CD8-positive, alpha-beta memory T cell (primary cell): Measurements from ENCODE around the gene DHRS4. TPM values are rescaled to one million over a fixed set of nuclear protein-coding genes. Genes with fewer than 3 reads are reported as not detected.
"Not testable (repeated sequence)": the region's sequence is repeated elsewhere in the genome, so short reads cannot be mapped to it uniquely, and the experiment has no call there.

Experiments used
- CTCF ChIA-PET: fragments of 350-600 bp; sonication (Branson Sonifier 250); formaldehyde crosslinking; loops from one replicate; lab custom pipeline; 2021; ENCODE audit warnings: antibody characterized with exemption; lab: Charles Lee
- POLR2A ChIA-PET: fragments of 350-600 bp; sonication (Branson Sonifier 250); formaldehyde crosslinking; loops from one replicate; lab custom pipeline; 2021; ENCODE audit warnings: antibody characterized with exemption; lab: Charles Lee
- DNase-seq, 5 donors: peaks; one replicate each; pipeline versions ENCODE4 v3.0.0 to v3.0.0-alpha.2; 2020 to 2022; ENCODE audit warnings: mixed read lengths in 1 of 5
- H3K27ac ChIP-seq: one replicate; pipeline ENCODE4 v1.7.0; 2013; ENCODE audit warnings: low read depth, mild to moderate bottlenecking, low read length, moderate library complexity
- H3K27me3 ChIP-seq: 2 replicates; pipeline ENCODE4 v1.7.0; 2013; ENCODE audit warnings: low read length, mild to moderate bottlenecking; ENCODE audit not compliant: insufficient read depth, poor library complexity, severe bottlenecking
- H3K36me3 ChIP-seq: 2 replicates; pipeline ENCODE4 v1.7.0; 2013; ENCODE audit warnings: mild to moderate bottlenecking, low read length, moderate library complexity; ENCODE audit not compliant: insufficient read depth
- H3K4me1 ChIP-seq: 2 replicates; pipeline ENCODE4 v1.7.0; 2013; ENCODE audit warnings: mild to moderate bottlenecking, low read length, moderate library complexity; ENCODE audit not compliant: insufficient read depth
- H3K4me3 ChIP-seq: 2 replicates; pipeline ENCODE4 v1.7.0; 2013; ENCODE audit warnings: mild to moderate bottlenecking, low read length
- H3K9me3 ChIP-seq: 2 replicates; pipeline ENCODE4 v1.7.0; 2013; ENCODE audit warnings: mild to moderate bottlenecking, low read length
- H3K27ac Mint-ChIP-seq, 8 donors: one replicate each; pipeline ENCODE4 v1.8.0; 2020 to 2021; ENCODE audit warnings: mixed read lengths in 8 of 8, mild to moderate bottlenecking in 6 of 8, inconsistent platforms in 3 of 8, moderate library complexity in 3 of 8
- H3K27me3 Mint-ChIP-seq, 2 donors: one replicate each; pipeline ENCODE4 v1.8.0; 2020 to 2021; ENCODE audit warnings: mixed read lengths in 2 of 2, mild to moderate bottlenecking in 1 of 2, moderate library complexity in 1 of 2
- H3K36me3 Mint-ChIP-seq, 3 donors: one replicate each; pipeline ENCODE4 v1.8.0; 2020 to 2021; ENCODE audit warnings: mixed read lengths in 3 of 3, inconsistent platforms in 1 of 3, mild to moderate bottlenecking in 1 of 3
- H3K4me1 Mint-ChIP-seq, 3 donors: one replicate each; pipeline ENCODE4 v1.8.0; 2020 to 2021; ENCODE audit warnings: mixed read lengths in 3 of 3, inconsistent platforms in 1 of 3, mild to moderate bottlenecking in 1 of 3
- H3K4me3 Mint-ChIP-seq, 7 donors: one replicate each; pipeline ENCODE4 v1.8.0; 2020 to 2021; ENCODE audit warnings: mixed read lengths in 7 of 7, mild to moderate bottlenecking in 6 of 7, moderate library complexity in 4 of 7, inconsistent platforms in 2 of 7
- H3K9me3 Mint-ChIP-seq, 5 donors: one replicate each; pipeline ENCODE4 v1.8.0; 2020 to 2022; ENCODE audit warnings: mixed read lengths in 5 of 5, mild to moderate bottlenecking in 3 of 5, moderate library complexity in 2 of 5, inconsistent platforms in 1 of 5
- polyA plus RNA-seq: library from polyadenylated mRNA; unstranded; fragments of 300-500 nt; fragmentation: Illumina TruSeq; gene quantifications from one replicate; pipeline ENCODE4 v1.2.3, GENCODE V29; 2021
- total RNA-seq, 2 experiments: library from RNA; stranded (reverse); gene quantifications; one replicate each; pipeline ENCODE4 v1.2.3, GENCODE V29; 2021

The DHRS4 gene
- total and polyA plus RNA-seq, 3 experiments from 2014 or later, result 24.0 to 42.0 (median 25.2) TPM

DNA sequence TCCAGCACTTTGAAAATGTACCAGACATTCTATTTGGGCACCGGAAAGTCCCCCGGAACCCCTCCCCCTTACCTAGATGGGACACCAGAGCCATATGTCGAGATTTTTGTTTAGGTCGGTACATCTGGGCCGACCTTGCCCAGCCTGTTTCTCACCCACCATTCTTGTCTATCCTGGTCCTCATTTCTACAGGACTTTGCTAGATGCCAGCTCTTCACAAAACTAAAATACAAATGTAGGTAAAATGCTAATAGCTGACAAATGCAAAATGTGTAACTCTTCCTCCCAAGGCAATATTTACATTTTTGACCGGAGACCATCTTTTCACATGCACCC is 677 bp downstream of the DHRS4 start:
- H3K4me1 Mint-ChIP-seq, result peaks cover 15 to 32% (median 21%) of the 10 kb centered on the region in 3 donors
- Histone ChIP-seq H3K4me1 (peaks cover 16% of the 10 kb centered on the region), H3K27ac (peak overlapping the region; percentile 71), H3K4me3 (peak overlapping the region; percentile 87)
- POLR2A ChIA-PET, H3K9me3 Mint-ChIP-seq, H3K27me3 ChIP-seq, H3K27me3 Mint-ChIP-seq, DNase-seq, H3K9me3 ChIP-seq, H3K36me3 ChIP-seq: not testable (repeated sequence)
- H3K36me3 Mint-ChIP-seq, result peaks cover 7 to 28% (median 8%) of the 10 kb centered on the region in 3 donors
- CTCF ChIA-PET, result interaction anchor here (1.6 to 2.4 kb wide), 3 partner anchors 24 to 365 kb away, joined by 6 to 13 read pairs (median 10); no protein-coding TSS in a partner anchor
- peak overlapping the region in 7 of 8 donors; percentile 76 to 97 (median 93) for H3K27ac Mint-ChIP-seq
- H3K4me3 Mint-ChIP-seq, result peak overlapping the region; percentile 95 to 100 (median 96)

- H3K27ac ChIP-seq, H3K4me3 ChIP-seq, H3K9me3 ChIP-seq, H3K27ac Mint-ChIP-seq, POLR2A ChIA-PET, H3K9me3 Mint-ChIP-seq, H3K27me3 ChIP-seq, H3K27me3 Mint-ChIP-seq, H3K36me3 ChIP-seq, DNase-seq: not testable (repeated sequence)
- peaks cover 16% of the 10 kb centered on the region for H3K4me1 ChIP-seq
- Mint-ChIP-seq H3K36me3 (peaks cover 7 to 31% (median 8%) of the 10 kb centered on the region in 3 donors), H3K4me1 (peaks cover 15 to 32% (median 21%) of the 10 kb centered on the region in 3 donors), H3K4me3 (peak overlapping the region in 1 of 7 donors; percentile 100)
- CTCF ChIA-PET, result interaction anchor here (2.2 to 2.4 kb wide), 2 partner anchors 25 to 323 kb away, joined by 10 to 13 read pairs; no protein-coding TSS in a partner anchor
Observed at GRCh38 chr14:23954965-23955364, 1.4 kb downstream of the DHRS4 start.

GRCh38 chr14:23955811-23956210 is 2.2 kb downstream of the DHRS4 start:
- peaks cover 2 to 34% (median 10%) of the 10 kb centered on the region in 3 donors for H3K36me3 Mint-ChIP-seq
- H3K4me1 ChIP-seq, result peaks cover 16% of the 10 kb centered on the region
- H3K36me3 ChIP-seq, H3K9me3 ChIP-seq, H3K4me3 ChIP-seq, H3K27me3 ChIP-seq, DNase-seq, H3K27ac ChIP-seq, POLR2A ChIA-PET, H3K27ac Mint-ChIP-seq, H3K27me3 Mint-ChIP-seq, H3K9me3 Mint-ChIP-seq, CTCF ChIA-PET, H3K4me3 Mint-ChIP-seq: not testable (repeated sequence)
- peaks cover 15 to 32% (median 21%) of the 10 kb centered on the region in 3 donors for H3K4me1 Mint-ChIP-seq

DNA sequence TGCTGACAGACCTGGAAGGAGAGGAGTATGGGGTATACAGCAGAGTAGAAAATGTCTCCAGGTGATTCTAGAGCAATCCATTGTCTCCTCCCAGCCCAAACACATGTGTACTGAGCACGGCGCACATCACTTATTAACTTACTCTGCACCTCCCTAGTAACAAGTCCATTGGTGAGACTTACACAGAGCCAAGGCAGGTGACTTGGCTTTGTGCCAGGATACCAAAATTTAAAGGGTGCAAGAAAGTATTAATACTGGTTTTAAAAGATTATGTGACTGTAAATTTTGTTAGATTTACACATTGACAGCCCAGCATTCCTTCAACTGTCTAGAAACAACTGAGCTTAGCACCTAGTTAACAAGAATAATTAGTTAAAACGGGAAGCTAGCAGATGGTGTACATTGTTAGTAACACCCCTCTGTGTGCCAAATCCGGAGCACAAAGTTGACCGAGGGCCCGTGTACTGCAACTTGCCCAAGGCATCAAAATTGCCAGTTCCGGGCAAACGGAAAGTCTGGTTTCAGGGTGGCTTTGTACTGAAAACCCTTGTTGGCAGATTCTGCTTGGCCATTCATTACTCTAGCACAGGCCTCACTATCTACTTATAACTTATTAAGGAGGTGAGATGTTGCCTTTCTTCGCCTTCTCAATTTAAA is 4.5 kb downstream of the DHRS4 start:
- H3K27me3 Mint-ChIP-seq, POLR2A ChIA-PET, H3K9me3 Mint-ChIP-seq, H3K27ac Mint-ChIP-seq, CTCF ChIA-PET, H3K27me3 ChIP-seq, H3K27ac ChIP-seq, H3K4me3 ChIP-seq, DNase-seq, H3K4me3 Mint-ChIP-seq, H3K36me3 ChIP-seq, H3K9me3 ChIP-seq: not testable (repeated sequence)
- peaks cover 9 to 12% (median 11%) of the 10 kb centered on the region in 3 donors for H3K4me1 Mint-ChIP-seq
- H3K4me1 ChIP-seq, result peaks cover 11% of the 10 kb centered on the region
- peaks cover 0 to 35% (median 10%) of the 10 kb centered on the region in 3 donors for H3K36me3 Mint-ChIP-seq

DNA sequence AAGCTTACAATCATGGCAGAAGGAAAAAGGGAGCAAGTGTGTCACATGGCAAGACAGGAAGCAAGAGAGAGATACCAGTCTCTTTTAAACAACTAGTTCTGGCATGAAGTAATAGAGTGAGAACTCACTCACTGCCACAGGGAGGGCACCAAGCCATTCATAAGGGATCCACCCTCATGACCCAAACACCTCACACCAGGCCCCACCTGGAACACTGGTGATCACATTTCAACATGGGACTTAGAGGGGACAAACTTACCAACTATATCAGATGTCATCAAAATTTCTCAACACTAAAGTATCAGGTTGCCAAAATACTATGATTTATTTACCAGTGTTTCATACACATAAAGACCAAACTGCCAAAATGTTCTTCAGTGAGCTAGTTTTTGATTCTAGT is 7.3 kb downstream of the DHRS4 start:
- H3K4me1 ChIP-seq, H3K27me3 ChIP-seq, H3K9me3 Mint-ChIP-seq, H3K4me3 ChIP-seq, DNase-seq, H3K27me3 Mint-ChIP-seq, POLR2A ChIA-PET, H3K27ac ChIP-seq, H3K9me3 ChIP-seq, H3K4me3 Mint-ChIP-seq, H3K36me3 ChIP-seq, H3K4me1 Mint-ChIP-seq, CTCF ChIA-PET: not testable (repeated sequence)
- peaks cover 0 to 25% (median 10%) of the 10 kb centered on the region in 3 donors for H3K36me3 Mint-ChIP-seq
- H3K27ac Mint-ChIP-seq, result peak overlapping the region in 1 of 8 donors; percentile 66

DNA sequence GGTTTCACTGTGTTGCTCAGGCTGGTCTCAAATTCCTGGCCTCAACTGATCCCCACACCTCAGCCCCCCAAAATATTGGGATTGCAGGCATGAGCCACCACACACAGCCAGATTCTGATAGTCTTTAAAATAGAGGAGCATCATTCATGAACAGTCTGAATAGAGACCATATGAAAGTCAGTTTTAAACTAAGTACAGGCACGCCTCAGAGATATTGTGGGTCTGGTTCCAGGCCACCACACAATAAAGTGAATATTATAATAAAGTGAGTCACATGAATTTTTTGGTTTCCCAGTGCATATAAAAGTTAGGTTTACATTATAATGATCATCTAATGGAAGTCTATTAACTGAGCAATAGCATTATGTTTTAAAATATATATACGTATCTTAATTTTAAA is 8.1 kb downstream of the DHRS4 start:
- H3K4me1 Mint-ChIP-seq, H3K27me3 Mint-ChIP-seq, POLR2A ChIA-PET, H3K27ac Mint-ChIP-seq, DNase-seq, H3K4me1 ChIP-seq, H3K9me3 Mint-ChIP-seq, H3K9me3 ChIP-seq, CTCF ChIA-PET, H3K27ac ChIP-seq, H3K36me3 ChIP-seq, H3K4me3 ChIP-seq, H3K27me3 ChIP-seq, H3K4me3 Mint-ChIP-seq: not testable (repeated sequence)
- peaks cover 0 to 20% (median 7%) of the 10 kb centered on the region in 3 donors for H3K36me3 Mint-ChIP-seq

DNA sequence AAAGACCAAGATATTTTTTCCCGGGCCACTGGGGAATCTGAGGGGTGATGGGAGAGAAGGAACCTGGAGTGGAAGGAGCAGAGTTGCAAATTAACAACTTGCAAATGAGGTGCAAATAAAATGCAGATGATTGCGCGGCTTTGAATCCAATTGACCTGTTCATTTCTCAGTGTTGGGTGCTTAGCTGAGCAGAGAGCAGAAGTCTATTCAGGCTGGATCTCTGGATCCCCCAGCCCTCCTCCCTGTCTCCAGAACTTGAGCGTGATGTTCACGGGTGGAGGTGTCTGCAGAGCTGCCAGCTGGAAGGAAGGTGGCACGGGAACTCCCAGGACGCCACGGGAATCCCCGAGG is 15.5 kb downstream of the DHRS4 start:
- CTCF ChIA-PET, H3K36me3 ChIP-seq, H3K27ac ChIP-seq, H3K4me3 ChIP-seq, H3K27me3 ChIP-seq, H3K36me3 Mint-ChIP-seq, H3K4me1 ChIP-seq, H3K27me3 Mint-ChIP-seq, H3K9me3 Mint-ChIP-seq, POLR2A ChIA-PET, DNase-seq, H3K27ac Mint-ChIP-seq, H3K4me1 Mint-ChIP-seq, H3K9me3 ChIP-seq: not testable (repeated sequence)
- peak overlapping the region in 1 of 7 donors; percentile 39 for H3K4me3 Mint-ChIP-seq

DNA sequence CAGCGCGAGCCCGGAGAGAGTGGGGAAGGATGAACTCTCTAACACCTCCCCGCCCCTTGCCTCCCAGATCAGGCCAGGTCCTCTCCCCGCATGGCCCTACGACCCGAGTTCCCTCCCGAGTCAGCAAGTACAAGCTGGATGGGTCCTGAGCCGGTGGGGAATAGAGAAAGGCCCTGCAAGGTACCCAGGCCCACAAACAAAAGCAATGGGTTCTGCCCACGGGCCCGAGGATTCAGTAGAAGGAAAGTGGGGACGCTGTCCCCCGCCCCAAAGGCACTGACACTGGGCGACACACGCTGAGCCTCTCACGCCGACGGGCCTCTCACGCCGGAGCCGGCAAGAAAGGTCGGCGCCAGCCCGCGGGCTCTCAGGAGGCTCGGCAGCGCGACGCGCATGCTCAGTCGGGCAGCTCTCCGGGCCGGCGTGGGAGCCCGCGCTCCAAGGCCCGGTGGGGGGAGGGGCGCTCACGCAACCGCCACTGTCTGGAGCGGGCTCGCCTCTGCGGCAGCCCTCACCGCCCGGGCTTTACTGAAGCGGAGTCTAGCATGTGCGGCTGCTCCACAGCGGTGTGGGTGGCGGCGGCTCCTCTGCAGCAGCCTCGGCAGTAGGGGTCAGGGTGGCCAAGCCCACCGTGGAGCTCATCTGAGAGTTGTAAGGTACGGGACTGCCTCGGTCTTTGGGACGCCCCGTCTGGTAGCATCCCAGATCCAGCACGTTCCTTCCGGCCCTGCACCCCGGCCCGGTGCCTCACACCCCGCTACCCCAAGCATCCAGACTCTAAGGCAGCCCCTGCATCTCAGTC is 16.1 kb downstream of the DHRS4 start:
- H3K27me3 Mint-ChIP-seq, POLR2A ChIA-PET, H3K9me3 ChIP-seq, H3K36me3 Mint-ChIP-seq, H3K27ac ChIP-seq, H3K36me3 ChIP-seq, H3K27ac Mint-ChIP-seq, H3K4me3 ChIP-seq, H3K27me3 ChIP-seq, CTCF ChIA-PET, H3K4me1 Mint-ChIP-seq, H3K4me1 ChIP-seq, H3K9me3 Mint-ChIP-seq: not testable (repeated sequence)
- peak overlapping the region in 1 of 7 donors; percentile 23 for H3K4me3 Mint-ChIP-seq
- DNase-seq, result peak; percentile 27 to 53 (median 31)
